BLaER1 (cell line): ENCODE results near the gene NUDT1.

Experiments
- H3K27ac ChIP-seq: shearing (Covaris generic); formaldehyde crosslinking; 2 replicates; pipeline ENCODE4 v1.8.1; 2022
- H3K27me3 ChIP-seq: shearing (Covaris generic); formaldehyde crosslinking; 2 replicates; pipeline ENCODE4 v1.8.1; 2022
- H3K36me3 ChIP-seq: shearing (Covaris generic); formaldehyde crosslinking; 2 replicates; pipeline ENCODE4 v1.8.1; 2022
- H3K4me1 ChIP-seq: shearing (Covaris generic); formaldehyde crosslinking; 2 replicates; pipeline ENCODE4 v1.8.1; 2022
- H3K4me2 ChIP-seq: shearing (Covaris generic); formaldehyde crosslinking; 2 replicates; pipeline ENCODE4 v1.8.1; 2022
- H3K4me3 ChIP-seq: shearing (Covaris generic); formaldehyde crosslinking; 2 replicates; pipeline ENCODE4 v1.8.1; 2022
- H3K9ac ChIP-seq: shearing (Covaris generic); formaldehyde crosslinking; 2 replicates; pipeline ENCODE4 v1.8.1; 2022
- H3K9me3 ChIP-seq: shearing (Covaris generic); formaldehyde crosslinking; 2 replicates; pipeline ENCODE4 v1.8.1; 2022
- H4K20me1 ChIP-seq: shearing (Covaris generic); formaldehyde crosslinking; 2 replicates; pipeline ENCODE4 v1.8.1; 2022
- Cebpa-rat ChIP-seq: shearing (Covaris generic); IDR thresholded peaks from 2 replicates; pipeline ENCODE4 v1.8.1; 2022

NUDT1 gene

DNA sequence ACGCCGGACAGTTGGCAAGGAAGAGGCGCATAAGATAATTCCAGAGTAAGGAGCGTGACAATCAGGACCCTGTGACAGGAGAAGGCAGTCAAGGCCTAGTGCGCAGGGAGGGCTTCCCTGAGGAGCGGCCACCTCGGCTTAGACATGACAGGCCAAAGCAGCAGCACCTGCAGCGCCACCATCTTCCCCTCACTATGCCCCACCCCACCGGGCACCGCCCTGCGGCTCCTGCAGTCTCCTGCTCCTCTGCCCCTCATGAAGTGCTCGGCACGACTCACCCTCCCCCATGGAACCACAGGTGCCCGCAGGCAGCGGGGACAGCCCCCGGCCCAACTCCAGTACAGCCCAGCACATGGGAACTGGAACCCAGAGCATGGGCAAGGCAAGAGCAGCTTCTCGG lies 21.1 kb upstream of the NUDT1 start:
- Histone ChIP-seq H3K4me2 (no peak overlapping the region), H3K4me1 (peaks cover 14% of the 10 kb centered on the region), H3K4me3 (no peak overlapping the region), H3K9me3 (no peaks in the 10 kb centered on the region), H3K27me3 (no peaks in the 10 kb centered on the region), H3K9ac (no peak overlapping the region), H4K20me1 (peaks cover 81% of the 10 kb centered on the region), H3K36me3 (peaks cover 98% of the 10 kb centered on the region), H3K27ac (no peak overlapping the region)
- no peak for TF ChIP-seq Cebpa-rat

DNA sequence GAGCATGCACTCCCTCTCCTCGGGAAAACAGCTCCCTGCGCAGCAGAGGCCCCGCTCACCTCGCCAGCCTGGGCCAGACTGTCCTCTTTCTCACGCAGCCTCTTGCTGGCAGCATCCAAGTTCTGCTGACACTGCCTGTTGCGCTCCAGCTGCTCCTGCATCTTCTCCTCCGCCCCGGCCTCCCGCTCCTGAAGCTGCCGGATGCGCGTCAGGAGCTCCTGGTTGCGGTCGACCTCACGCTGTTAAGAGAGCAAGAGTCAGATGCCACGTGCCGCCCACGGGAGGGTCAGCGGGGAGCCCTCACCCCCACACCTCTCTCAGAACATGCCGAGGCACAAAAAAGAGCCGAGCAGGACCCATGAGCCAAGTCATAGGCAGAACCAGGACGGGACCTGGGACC lies 19.5 kb upstream of the NUDT1 start:
- H3K4me2 ChIP-seq, result no peak overlapping the region
- TF ChIP-seq Cebpa-rat, result no peak
- H3K27ac ChIP-seq, result no peak overlapping the region
- peaks cover 83% of the 10 kb centered on the region for H4K20me1 ChIP-seq
- no peak overlapping the region for H3K9ac ChIP-seq
- H3K4me1 ChIP-seq, result peaks cover 8% of the 10 kb centered on the region
- H3K36me3 ChIP-seq, result peaks cover 98% of the 10 kb centered on the region
- no peak overlapping the region for H3K4me3 ChIP-seq
- no peaks in the 10 kb centered on the region for H3K9me3 ChIP-seq
- H3K27me3 ChIP-seq, result no peaks in the 10 kb centered on the region

DNA sequence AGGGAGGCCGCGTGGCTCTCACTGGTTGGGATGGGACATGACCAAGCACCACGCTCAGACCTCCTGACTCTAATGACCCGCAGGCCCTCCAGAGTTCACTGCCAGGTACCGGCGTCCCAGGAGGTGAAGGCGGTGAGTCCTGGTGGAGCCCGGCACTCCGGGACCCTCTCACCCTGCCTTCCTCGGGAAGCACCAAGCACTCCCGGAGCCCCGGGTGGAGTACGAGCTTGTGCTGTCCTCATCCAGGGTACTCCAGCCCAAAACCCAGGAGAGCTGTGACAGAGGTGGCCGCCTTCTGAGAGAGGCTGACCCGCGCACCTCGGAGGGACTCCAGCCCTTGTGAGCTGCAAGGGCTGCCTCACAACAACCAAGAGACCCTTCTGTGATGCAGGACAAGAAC lies 18.7 kb upstream of the NUDT1 start:
- no peak overlapping the region for H3K9ac ChIP-seq
- H3K4me1 ChIP-seq, result peaks cover 8% of the 10 kb centered on the region; the same call in 1 of the 2 replicates
- no peak overlapping the region for H3K4me3 ChIP-seq
- no peaks in the 10 kb centered on the region for H3K27me3 ChIP-seq
- no peak for TF ChIP-seq Cebpa-rat
- H3K9me3 ChIP-seq, result no peaks in the 10 kb centered on the region
- no peak overlapping the region for H3K4me2 ChIP-seq
- H3K36me3 ChIP-seq, result peaks cover 98% of the 10 kb centered on the region
- peaks cover 84% of the 10 kb centered on the region for H4K20me1 ChIP-seq
- H3K27ac ChIP-seq, result no peak overlapping the region

DNA sequence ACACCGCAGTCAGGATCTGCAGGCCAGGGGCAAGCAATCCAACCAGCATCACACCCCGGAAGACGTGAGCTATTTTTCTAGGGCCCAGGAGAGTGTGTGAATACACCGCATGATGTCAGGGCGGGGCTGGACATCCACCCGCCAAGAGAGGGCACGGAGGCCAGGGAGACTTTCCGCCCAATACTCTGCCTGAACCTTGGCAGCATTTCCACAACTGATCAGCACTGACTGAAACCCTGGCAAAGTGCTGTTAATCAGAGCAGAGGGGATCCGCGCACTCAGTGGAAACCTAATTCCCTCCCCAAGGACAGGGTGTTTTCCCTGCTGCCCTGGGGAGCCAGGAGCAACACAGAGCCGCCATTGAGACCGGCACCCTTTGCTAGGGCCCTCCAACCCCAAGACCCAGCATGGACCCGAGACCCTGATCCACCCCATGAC lies 17.5 kb upstream of the NUDT1 start:
- peaks cover 100% of the 10 kb centered on the region for H3K36me3 ChIP-seq

DNA sequence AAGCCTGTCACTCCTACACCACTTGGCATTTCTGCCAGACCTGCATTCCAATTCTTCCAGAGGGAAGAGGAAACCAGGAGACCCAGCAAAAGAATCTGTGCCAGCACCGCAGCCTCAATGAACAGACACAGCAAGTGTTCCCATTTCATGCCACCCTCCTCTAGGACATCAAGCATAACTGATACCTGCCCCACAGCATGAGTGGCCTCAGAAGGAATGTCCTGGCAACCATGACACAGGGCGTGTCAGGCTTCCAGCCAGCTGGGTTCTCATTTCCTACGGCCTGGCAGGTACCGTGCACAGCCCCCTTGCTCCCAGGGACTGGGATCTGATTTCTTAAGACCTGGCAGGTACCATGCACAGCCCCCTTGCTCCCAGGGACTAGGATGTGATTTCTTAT lies 17.1 kb upstream of the NUDT1 start:
- Histone ChIP-seq H3K9ac (no peak overlapping the region), H3K4me3 (no peak overlapping the region)

More for the DNA sequence above, 17.5 kb upstream of the NUDT1 start:
- H3K4me1 ChIP-seq, result peaks cover 8% of the 10 kb centered on the region; the same call in 1 of the 2 replicates
- no peak overlapping the region for H3K9ac ChIP-seq
- no peak overlapping the region for H3K4me3 ChIP-seq
- H3K27ac ChIP-seq, result no peak overlapping the region
- H4K20me1 ChIP-seq, result peaks cover 86% of the 10 kb centered on the region
- no peaks in the 10 kb centered on the region for H3K27me3 ChIP-seq
- H3K4me2 ChIP-seq, result no peak overlapping the region
- no peaks in the 10 kb centered on the region for H3K9me3 ChIP-seq
- no peak for TF ChIP-seq Cebpa-rat

GRCh38 chr7:2225336-2225735 lies 16.7 kb upstream of the NUDT1 start:
- Histone ChIP-seq H3K27me3 (no peaks in the 10 kb centered on the region), H4K20me1 (peaks cover 86% of the 10 kb centered on the region), H3K9ac (no peak overlapping the region), H3K4me1 (peaks cover 12% of the 10 kb centered on the region), H3K4me2 (no peak overlapping the region), H3K4me3 (no peak overlapping the region), H3K27ac (no peak overlapping the region), H3K9me3 (no peaks in the 10 kb centered on the region), H3K36me3 (peaks cover 100% of the 10 kb centered on the region)
- no peak for TF ChIP-seq Cebpa-rat

More for the DNA sequence above, 17.1 kb upstream of the NUDT1 start:
- Histone ChIP-seq H3K4me2 (no peak overlapping the region), H3K9me3 (no peaks in the 10 kb centered on the region), H3K4me1 (peaks cover 8% of the 10 kb centered on the region; the same call in 1 of the 2 replicates), H3K27me3 (no peaks in the 10 kb centered on the region), H4K20me1 (peaks cover 86% of the 10 kb centered on the region), H3K27ac (no peak overlapping the region), H3K36me3 (peaks cover 100% of the 10 kb centered on the region)
- TF ChIP-seq Cebpa-rat, result no peak

DNA sequence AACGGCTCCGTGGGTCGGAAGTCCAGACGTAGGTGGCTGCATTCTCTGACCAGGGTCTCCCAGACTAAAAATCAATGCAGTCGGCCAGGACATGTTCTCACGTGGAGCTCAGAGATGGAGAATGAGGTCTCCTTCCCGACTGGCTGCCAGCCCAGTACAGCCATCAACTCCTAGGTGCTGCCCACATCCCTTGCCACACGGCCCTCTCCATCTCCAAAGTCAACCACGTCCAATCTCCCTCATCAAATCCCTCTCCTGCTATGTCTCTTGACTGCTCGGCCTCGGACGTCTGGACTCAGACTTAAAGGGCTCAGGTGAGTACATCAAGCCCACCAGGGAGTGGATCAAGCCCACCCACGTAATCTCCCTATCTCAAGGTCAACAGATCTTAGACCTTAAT lies 16.2 kb upstream of the NUDT1 start:
- H4K20me1 ChIP-seq, result peaks cover 86% of the 10 kb centered on the region
- no peaks in the 10 kb centered on the region for H3K27me3 ChIP-seq
- H3K4me2 ChIP-seq, result no peak overlapping the region
- H3K4me1 ChIP-seq, result peaks cover 17% of the 10 kb centered on the region
- no peak overlapping the region for H3K27ac ChIP-seq
- no peaks in the 10 kb centered on the region for H3K9me3 ChIP-seq
- no peak overlapping the region for H3K9ac ChIP-seq
- H3K4me3 ChIP-seq, result no peak overlapping the region
- H3K36me3 ChIP-seq, result peaks cover 100% of the 10 kb centered on the region
- TF ChIP-seq Cebpa-rat, result no peak

- Histone ChIP-seq H3K9ac (peak overlapping the region; percentile 38; the same call in 1 of the 2 replicates), H3K9me3 (no peaks in the 10 kb centered on the region), H4K20me1 (peaks cover 95% of the 10 kb centered on the region), H3K4me2 (no peak overlapping the region; the same call in 1 of the 2 replicates), H3K4me1 (peaks cover 30% of the 10 kb centered on the region), H3K36me3 (peaks cover 83% of the 10 kb centered on the region), H3K27me3 (no peaks in the 10 kb centered on the region), H3K27ac (no peak overlapping the region), H3K4me3 (no peak overlapping the region)
- TF ChIP-seq Cebpa-rat, result no peak
Observed at GRCh38 chr7:2227699-2228098, 14.3 kb upstream of the NUDT1 start.

DNA sequence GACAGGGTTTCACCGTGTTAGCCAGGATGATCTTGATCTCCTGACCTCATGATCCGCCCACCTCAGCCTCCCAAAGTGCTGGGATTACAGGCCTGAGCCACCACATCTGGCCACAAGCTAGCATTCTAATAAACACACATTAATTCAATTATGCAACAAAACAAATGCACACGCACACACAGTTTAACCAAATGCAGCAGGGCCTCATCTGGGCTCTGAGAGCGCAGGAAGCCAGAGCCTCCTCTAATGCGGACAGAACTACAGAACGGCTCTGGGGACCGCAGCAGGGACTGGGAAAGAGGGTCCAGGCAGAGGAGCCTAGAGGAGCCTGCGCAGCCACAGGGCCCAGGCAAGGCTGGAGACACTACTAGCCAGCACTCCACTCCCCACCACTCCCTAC lies 13.1 kb upstream of the NUDT1 start:
- Histone ChIP-seq H4K20me1 (peaks cover 83% of the 10 kb centered on the region), H3K27me3 (no peaks in the 10 kb centered on the region)

DNA sequence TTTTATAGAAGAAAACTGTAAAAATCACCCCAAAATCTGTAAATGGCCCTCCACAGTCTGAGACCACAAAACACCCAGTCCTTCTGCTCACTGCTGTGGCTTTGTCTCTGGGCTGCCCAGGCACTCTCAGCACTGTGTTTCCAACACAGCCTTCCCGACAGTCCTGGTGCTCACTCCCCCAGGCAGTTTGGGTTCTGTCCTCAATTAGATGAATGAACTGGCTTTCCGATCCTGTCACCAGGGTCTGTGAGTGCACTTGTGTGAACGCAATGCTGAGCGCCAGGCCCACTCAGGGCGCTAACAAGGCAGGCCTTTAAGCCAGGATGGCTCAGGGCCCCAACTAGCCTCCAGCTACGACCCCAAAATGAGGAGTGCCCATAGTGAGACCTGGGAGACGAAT lies 12.6 kb upstream of the NUDT1 start:
- peak overlapping the region; percentile 6; the same call in 1 of the 2 replicates for H3K9ac ChIP-seq
- no peak for TF ChIP-seq Cebpa-rat
- no peak overlapping the region for H3K4me2 ChIP-seq
- H3K27ac ChIP-seq, result no peak overlapping the region
- H4K20me1 ChIP-seq, result peaks cover 77% of the 10 kb centered on the region
- peaks cover 40% of the 10 kb centered on the region for H3K4me1 ChIP-seq
- H3K27me3 ChIP-seq, result no peaks in the 10 kb centered on the region
- peaks cover 69% of the 10 kb centered on the region for H3K36me3 ChIP-seq
- H3K9me3 ChIP-seq, result no peaks in the 10 kb centered on the region
- H3K4me3 ChIP-seq, result no peak overlapping the region

More for the DNA sequence above, 13.1 kb upstream of the NUDT1 start:
- H3K4me2 ChIP-seq, result no peak overlapping the region
- H3K9ac ChIP-seq, result no peak overlapping the region
- TF ChIP-seq Cebpa-rat, result no peak
- H3K27ac ChIP-seq, result no peak overlapping the region
- peaks cover 71% of the 10 kb centered on the region for H3K36me3 ChIP-seq
- no peaks in the 10 kb centered on the region for H3K9me3 ChIP-seq
- H3K4me3 ChIP-seq, result no peak overlapping the region
- H3K4me1 ChIP-seq, result peaks cover 38% of the 10 kb centered on the region

DNA sequence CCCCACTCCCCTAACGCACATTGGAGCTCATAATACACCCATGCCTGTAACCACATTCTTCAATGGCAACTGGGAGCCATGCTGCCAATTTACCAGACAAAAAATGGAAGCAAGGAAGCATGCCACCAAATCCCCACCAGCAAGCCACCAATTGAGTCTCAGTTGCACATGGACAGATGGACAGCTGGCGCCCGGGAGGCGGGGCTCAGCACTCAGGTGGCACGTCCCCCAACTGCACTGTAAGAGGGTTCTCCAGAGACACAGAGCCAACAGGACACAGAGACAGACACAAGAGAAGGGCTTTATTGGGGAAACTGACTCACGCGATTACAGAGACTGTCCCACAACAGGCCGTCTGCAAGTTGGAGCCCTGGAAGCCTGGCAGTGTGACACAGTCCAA lies 11.8 kb upstream of the NUDT1 start:
- Histone ChIP-seq H3K4me3 (no peak overlapping the region), H3K27ac (no peak overlapping the region), H3K4me1 (peaks cover 40% of the 10 kb centered on the region), H3K4me2 (0 out of 2 replicates have a peak overlapping the region, but pooled peaks have one; percentile 98), H4K20me1 (peaks cover 70% of the 10 kb centered on the region), H3K9me3 (no peaks in the 10 kb centered on the region), H3K27me3 (no peaks in the 10 kb centered on the region), H3K9ac (peak overlapping the region; percentile 95; the same call in 1 of the 2 replicates), H3K36me3 (peaks cover 69% of the 10 kb centered on the region)
- no peak for TF ChIP-seq Cebpa-rat
